Measurements from ENCODE around the gene DPYD. TPM values are rescaled to one million over a fixed set of nuclear protein-coding genes. Genes with fewer than 3 reads are reported as not detected.

DPYD gene
- total RNA-seq, 1 experiment from 2014 or later, result 12.8 TPM

DNA sequence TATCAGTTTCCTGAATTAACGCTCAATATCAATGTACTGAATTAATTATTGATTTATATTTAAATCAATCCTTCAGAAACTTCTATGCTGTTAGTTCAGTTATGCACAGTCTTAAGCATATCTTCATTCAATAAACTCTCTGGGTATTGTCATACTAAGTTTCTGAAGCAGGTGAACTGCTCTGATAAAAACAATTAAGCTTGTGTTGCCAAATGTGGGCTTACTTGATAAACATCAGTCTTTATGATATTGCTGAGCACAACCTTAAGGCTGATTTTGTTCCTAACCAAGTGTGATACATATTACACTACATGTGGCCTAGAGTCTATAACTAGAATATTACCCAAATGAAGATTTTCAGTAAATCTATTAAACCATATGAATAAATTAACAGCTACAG lies 67.6 kb downstream of the DPYD start:
- Histone ChIP-seq H3K4me3 (ENCODE audit: low read length) (no peak overlapping the region), H3K9me2 (replicated peaks; ENCODE audit: low read length) (no peaks in the 10 kb centered on the region), H4K20me1 (ENCODE audit: low read length) (no peaks in the 10 kb centered on the region), H3F3A (ENCODE audit: low read length, unreplicated experiment) (no peaks in the 10 kb centered on the region), H3K9ac (ENCODE audit: low read length) (no peak overlapping the region), H3K9me3 (ENCODE audit: low read length) (no peaks in the 10 kb centered on the region), H3K4me2 (ENCODE audit: low read length) (no peak overlapping the region), H3K27ac (ENCODE audit: low read length) (no peak overlapping the region), H3K27me3 (ENCODE audit: low read length) (no peaks in the 10 kb centered on the region), H2AFZ (ENCODE audit: low read length) (no peak overlapping the region), H3K79me2 (ENCODE audit: low read length) (no peaks in the 10 kb centered on the region), H3K36me3 (ENCODE audit: low read depth, low read length) (no peaks in the 10 kb centered on the region), H3K4me1 (ENCODE audit: insufficient read depth, low read length) (peaks cover 17% of the 10 kb centered on the region)
- DNase-seq, result no peak
- ATAC-seq, result no peak
- TF ChIP-seq CTCF (conservative IDR thresholded peaks at IDR 0.05; ENCODE audit: low read depth, low read length), result no peak
- no peak for TF ChIP-seq EZH2phosphoT487 (IDR thresholded peaks at IDR 0.05; ENCODE audit: borderline replicate concordance, low read length)
- TF ChIP-seq EZH2 (IDR thresholded peaks at IDR 0.05; ENCODE audit: low read length, unreplicated experiment), result no peak
- BruUV-seq (replicated peaks), result no TSS peak
- ChIA-PET CTCF (no interaction called here), POLR2A (ENCODE audit: unreplicated experiment) (no interaction called here)
- intact Hi-C loops (cut with micrococcal nuclease), result loop anchor here (5.0 kb wide), 1 partner anchor 44 kb away; no protein-coding TSS in a partner anchor

GRCh38 chr1:97849345-97850340 lies 71.2 kb downstream of the DPYD start:
- ChIA-PET CTCF (no interaction called here), POLR2A (ENCODE audit: unreplicated experiment) (interaction anchor here (0.6 to 0.9 kb wide), 4 partner anchors 34 to 870 kb away, joined by 3 to 6 read pairs (median 4); partner anchors contain the start of gene DPYD)
- Histone ChIP-seq H3F3A (ENCODE audit: low read length, unreplicated experiment) (no peaks in the 10 kb centered on the region), H3K9ac (ENCODE audit: low read length) (no peak overlapping the region), H3K36me3 (ENCODE audit: low read depth, low read length) (peaks cover 3% of the 10 kb centered on the region; the same call in 1 of the 2 replicates), H4K20me1 (ENCODE audit: low read length) (no peaks in the 10 kb centered on the region), H3K4me2 (ENCODE audit: low read length) (peak overlapping the region; percentile 37), H3K27me3 (ENCODE audit: low read length) (no peaks in the 10 kb centered on the region), H3K27ac (ENCODE audit: low read length) (peak overlapping the region; percentile 61), H3K9me3 (ENCODE audit: low read length) (no peaks in the 10 kb centered on the region), H2AFZ (ENCODE audit: low read length) (no peak overlapping the region), H3K4me1 (ENCODE audit: insufficient read depth, low read length) (peaks cover 17% of the 10 kb centered on the region), H3K9me2 (replicated peaks; ENCODE audit: low read length) (no peaks in the 10 kb centered on the region), H3K4me3 (ENCODE audit: low read length) (no peak overlapping the region), H3K79me2 (ENCODE audit: low read length) (no peaks in the 10 kb centered on the region)
- no peak for TF ChIP-seq EZH2phosphoT487 (IDR thresholded peaks at IDR 0.05; ENCODE audit: borderline replicate concordance, low read length)
- TF ChIP-seq CTCF (conservative IDR thresholded peaks at IDR 0.05; ENCODE audit: low read depth, low read length), result no peak
- no peak for TF ChIP-seq EZH2 (IDR thresholded peaks at IDR 0.05; ENCODE audit: low read length, unreplicated experiment)
- intact Hi-C loops (cut with micrococcal nuclease), result loop anchor here (5.0 kb wide), 1 partner anchor 48 kb away; no protein-coding TSS in a partner anchor
- no TSS peak for BruUV-seq (replicated peaks)
- DNase-seq (peak; percentile 83), ATAC-seq (peak; percentile 99)

- DNase-seq (no peak), ATAC-seq (no peak)
- TF ChIP-seq CTCF (conservative IDR thresholded peaks at IDR 0.05; ENCODE audit: low read depth, low read length) (no peak), EZH2 (IDR thresholded peaks at IDR 0.05; ENCODE audit: low read length, unreplicated experiment) (no peak), EZH2phosphoT487 (IDR thresholded peaks at IDR 0.05; ENCODE audit: borderline replicate concordance, low read length) (no peak)
- Histone ChIP-seq H4K20me1 (ENCODE audit: low read length) (no peaks in the 10 kb centered on the region), H3K9me3 (ENCODE audit: low read length) (no peaks in the 10 kb centered on the region), H3K9me2 (replicated peaks; ENCODE audit: low read length) (no peaks in the 10 kb centered on the region), H3K27ac (ENCODE audit: low read length) (no peak overlapping the region), H3K36me3 (ENCODE audit: low read depth, low read length) (peaks cover 3% of the 10 kb centered on the region; the same call in 1 of the 2 replicates), H3K79me2 (ENCODE audit: low read length) (no peaks in the 10 kb centered on the region), H3K4me3 (ENCODE audit: low read length) (no peak overlapping the region), H2AFZ (ENCODE audit: low read length) (no peak overlapping the region), H3K4me2 (ENCODE audit: low read length) (no peak overlapping the region), H3K27me3 (ENCODE audit: low read length) (no peaks in the 10 kb centered on the region), H3K4me1 (ENCODE audit: insufficient read depth, low read length) (peaks cover 17% of the 10 kb centered on the region), H3K9ac (ENCODE audit: low read length) (no peak overlapping the region), H3F3A (ENCODE audit: low read length, unreplicated experiment) (no peaks in the 10 kb centered on the region)
- BruUV-seq (replicated peaks), result no TSS peak
- intact Hi-C loops (cut with micrococcal nuclease), result no loop called here
- ChIA-PET CTCF (no interaction called here), POLR2A (ENCODE audit: unreplicated experiment) (no interaction called here)
Observed at GRCh38 chr1:97845805-97846204, 75.0 kb downstream of the DPYD start.

Data from PC-3 (cell line).